Measurements from ENCODE around the gene FCRL1. TPM values are rescaled to one million over a fixed set of nuclear protein-coding genes. Genes with fewer than 3 reads are reported as not detected.

FCRL1 gene
- total and polyA plus RNA-seq, 2 of the 13 experiments (the other 11 are each of a cell fraction or from before 2014, with no cell fraction given): not detected

GRCh38 chr1:157834430-157834829 lies 14.5 kb upstream of the FCRL1 start (continued):
- no peak for TF ChIP-seq ZMYM4 (CRISPR knock-in tag; IDR thresholded peaks at IDR 0.05)
- no peak for TF ChIP-seq ZBTB20 (CRISPR knock-in tag; IDR thresholded peaks at IDR 0.05; ENCODE audit: borderline replicate concordance, low read depth)
- no peak for TF ChIP-seq SIN3A (IDR thresholded peaks at IDR 0.05; ENCODE audit: borderline replicate concordance, low read depth, low read length)
- TF ChIP-seq ZNF180 (CRISPR knock-in tag; IDR thresholded peaks at IDR 0.05; ENCODE audit: borderline replicate concordance, low read depth): no peak
- TF ChIP-seq KDM1A (CRISPR knock-in tag; IDR thresholded peaks at IDR 0.05): no peak
- TF ChIP-seq IKZF1 (IDR thresholded peaks at IDR 0.05): no peak
- no peak for TF ChIP-seq ZNF576 (CRISPR knock-in tag; IDR thresholded peaks at IDR 0.05)
- TF ChIP-seq ZNF839 (CRISPR knock-in tag; IDR thresholded peaks at IDR 0.05; ENCODE audit: borderline replicate concordance): no peak
- TF ChIP-seq ZNF670 (CRISPR knock-in tag; IDR thresholded peaks at IDR 0.05; ENCODE audit: borderline replicate concordance): no peak
- TF ChIP-seq TCF7 (IDR thresholded peaks at IDR 0.05; ENCODE audit: low read depth): no peak
- TF ChIP-seq NRL (CRISPR knock-in tag; IDR thresholded peaks at IDR 0.05; ENCODE audit: borderline replicate concordance): no peak

GRCh38 chr1:157833145-157833544 lies 13.2 kb upstream of the FCRL1 start:
- Histone ChIP-seq H3K4me2 (ENCODE audit: low read depth, low read length) (no peak overlapping the region), H3K27me3 (ENCODE audit: control insufficient read depth in 1 of 2, insufficient read depth in 2 of 2, low read length in 2 of 2) (no peaks in the 10 kb centered on the region), H3K79me2 (ENCODE audit: insufficient read depth, low read length) (no peaks in the 10 kb centered on the region), H4K20me1 (ENCODE audit: insufficient read depth, low read length) (no peaks in the 10 kb centered on the region), H3K27ac (ENCODE audit: extremely low read length, insufficient read depth, low read length) (no peak overlapping the region), H3K4me1 (ENCODE audit: insufficient read depth, low read length) (no peaks in the 10 kb centered on the region), H3K36me3 (replicated peaks in 1 of 2; ENCODE audit: control insufficient read depth in 1 of 2, insufficient read depth in 2 of 2, low read length in 2 of 2) (no peaks in the 10 kb centered on the region), H3K9ac (ENCODE audit: insufficient read depth, low read depth, low read length) (no peak overlapping the region), H2AFZ (ENCODE audit: low read length) (no peak overlapping the region), H3K9me3 (ENCODE audit: low read length) (no peaks in the 10 kb centered on the region), H3K4me3 (replicated peaks in 1 of 3; ENCODE audit: insufficient read depth in 1 of 3, low read depth in 2 of 3, low read length in 3 of 3) (no peak overlapping the region)
- CTCF ChIA-PET (ENCODE audit: low intra/inter-chr PET ratio, low total read pairs): no interaction called here
- BruUV-seq (replicated peaks): no TSS peak
- POLR2A ChIA-PET: no interaction called here
- DNase-seq (ENCODE audit: low spot score) (no peak), FAIRE-seq (no peak), ATAC-seq (no peak)
- intact Hi-C loops (cut with micrococcal nuclease; ENCODE audit: unreplicated experiment) (no loop called here), in situ Hi-C loops (cut with HindIII; ENCODE audit: extremely low pct_ligation_motif_present, low pct_unique_long_range_greater_than_20kb) (no loop called here)
- 8% methylated on average over 6 of the region's 6 CpGs for WGBS (ENCODE audit: low lambda C conversion rate)
- no peak for TF ChIP-seq ELF4 (CRISPR knock-in tag; IDR thresholded peaks at IDR 0.05; ENCODE audit: borderline replicate concordance)
- TF ChIP-seq RFXAP (CRISPR knock-in tag; IDR thresholded peaks at IDR 0.05; ENCODE audit: borderline replicate concordance): no peak
- TF ChIP-seq FOXO1 (CRISPR knock-in tag; IDR thresholded peaks at IDR 0.05): no peak
- TF ChIP-seq ZNF382 (CRISPR knock-in tag; IDR thresholded peaks at IDR 0.05; ENCODE audit: borderline replicate concordance): no peak
- no peak for TF ChIP-seq ZNF691 (CRISPR knock-in tag; IDR thresholded peaks at IDR 0.05; ENCODE audit: borderline replicate concordance, low read depth)
- TF ChIP-seq ZBTB7B (CRISPR knock-in tag; IDR thresholded peaks at IDR 0.05): no peak
- no peak for TF ChIP-seq ZNF841 (CRISPR knock-in tag; IDR thresholded peaks at IDR 0.05; ENCODE audit: borderline replicate concordance)
- no peak for TF ChIP-seq ZNF879 (CRISPR knock-in tag; IDR thresholded peaks at IDR 0.05)
- no peak for TF ChIP-seq ZNF468 (CRISPR knock-in tag; IDR thresholded peaks at IDR 0.05)
- TF ChIP-seq ASH2L (IDR thresholded peaks at IDR 0.05; ENCODE audit: insufficient read length, low read depth, low read length): no peak
- TF ChIP-seq ISL2 (CRISPR knock-in tag; IDR thresholded peaks at IDR 0.05): no peak
- no peak for TF ChIP-seq ZNF562 (CRISPR knock-in tag; IDR thresholded peaks at IDR 0.05; ENCODE audit: borderline replicate concordance)
- no peak for TF ChIP-seq PREB (CRISPR knock-in tag; IDR thresholded peaks at IDR 0.05)
- no peak for TF ChIP-seq ZNF549 (CRISPR knock-in tag; IDR thresholded peaks at IDR 0.05)

All from HepG2 (cell line).